Measurements from ENCODE around the gene E2F6. TPM values are rescaled to one million over a fixed set of nuclear protein-coding genes. Genes with fewer than 3 reads are reported as not detected.

The E2F6 gene
- total and polyA plus RNA-seq, 2 of the 13 experiments (the other 11 are each of a cell fraction or from before 2014, with no cell fraction given) = 27.3 to 36.0 TPM

DNA sequence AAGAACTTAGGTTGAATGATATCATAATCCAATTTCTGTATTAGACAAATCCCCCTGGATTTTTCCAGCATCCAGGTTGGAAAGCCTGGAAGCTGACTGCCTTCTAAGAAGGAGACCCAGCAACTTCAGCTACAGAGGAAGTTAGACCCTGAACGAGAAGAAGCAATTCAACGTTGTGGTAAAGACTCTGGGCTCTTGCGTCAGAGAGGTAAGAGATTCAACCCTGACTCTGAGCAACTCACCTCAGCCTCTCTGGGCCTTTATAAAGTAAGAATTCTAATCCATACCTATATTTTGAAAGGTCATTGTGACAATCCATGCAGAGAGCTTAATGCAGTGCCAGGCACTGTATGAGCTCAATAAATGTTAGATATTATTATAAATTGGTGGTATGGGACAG is 9.7 kb downstream of the E2F6 start:
- no peak for ATAC-seq
- CTCF ChIA-PET (ENCODE audit: low intra/inter-chr PET ratio, low total read pairs) = no interaction called here
- Histone ChIP-seq H3K27ac (ENCODE audit: extremely low read length, insufficient read depth, low read length) (no peak overlapping the region), H3K79me2 (ENCODE audit: insufficient read depth, low read length) (peaks cover 82% of the 10 kb centered on the region), H3K27me3 (ENCODE audit: control insufficient read depth in 1 of 2, insufficient read depth in 2 of 2, low read length in 2 of 2) (no peaks in the 10 kb centered on the region), H2AFZ (ENCODE audit: low read length) (no peak overlapping the region), H3K4me3 (replicated peaks in 1 of 3; ENCODE audit: insufficient read depth in 1 of 3, low read depth in 2 of 3, low read length in 3 of 3) (no peak overlapping the region), H3K4me1 (ENCODE audit: insufficient read depth, low read length) (peaks cover 39% of the 10 kb centered on the region), H3K36me3 (replicated peaks in 1 of 2; ENCODE audit: control insufficient read depth in 1 of 2, insufficient read depth in 2 of 2, low read length in 2 of 2) (peaks cover 14 to 63% of the 10 kb centered on the region in 2 experiments), H3K4me2 (ENCODE audit: low read depth, low read length) (no peak overlapping the region), H4K20me1 (ENCODE audit: insufficient read depth, low read length) (peaks cover 38% of the 10 kb centered on the region), H3K9me3 (ENCODE audit: low read length) (no peaks in the 10 kb centered on the region), H3K9ac (ENCODE audit: insufficient read depth, low read depth, low read length) (no peak overlapping the region)
- in situ Hi-C loops (cut with HindIII; ENCODE audit: extremely low pct_ligation_motif_present, low pct_unique_long_range_greater_than_20kb) = no loop called here
- FAIRE-seq = no peak
- POLR2A ChIA-PET = no interaction called here
- no peak for DNase-seq (ENCODE audit: low spot score)
- 78% methylated on average over 3 of the region's 3 CpGs for WGBS (ENCODE audit: low lambda C conversion rate)
- TF ChIP-seq, protein P1, sequence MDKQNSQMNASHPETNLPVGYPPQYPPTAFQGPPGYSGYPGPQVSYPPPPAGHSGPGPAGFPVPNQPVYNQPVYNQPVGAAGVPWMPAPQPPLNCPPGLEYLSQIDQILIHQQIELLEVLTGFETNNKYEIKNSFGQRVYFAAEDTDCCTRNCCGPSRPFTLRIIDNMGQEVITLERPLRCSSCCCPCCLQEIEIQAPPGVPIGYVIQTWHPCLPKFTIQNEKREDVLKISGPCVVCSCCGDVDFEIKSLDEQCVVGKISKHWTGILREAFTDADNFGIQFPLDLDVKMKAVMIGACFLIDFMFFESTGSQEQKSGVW (CRISPR knock-in tag; IDR thresholded peaks at IDR 0.05; ENCODE audit: borderline replicate concordance) = no peak
- TF ChIP-seq ZNF572 (CRISPR knock-in tag; IDR thresholded peaks at IDR 0.05) (no peak), U2AF2 (IDR thresholded peaks at IDR 0.05; ENCODE audit: low read depth, low read length) (no peak), SMAD1 (CRISPR knock-in tag; IDR thresholded peaks at IDR 0.05; ENCODE audit: borderline replicate concordance, low read depth) (no peak), ZNF484 (CRISPR knock-in tag; IDR thresholded peaks at IDR 0.05; ENCODE audit: borderline replicate concordance, low read depth) (no peak), NFKBIZ (CRISPR knock-in tag; IDR thresholded peaks at IDR 0.05) (no peak), U2AF1 (optimal IDR thresholded peaks at IDR 0.05; ENCODE audit: low read depth, low read length) (no peak), POLR2A (IDR thresholded peaks at IDR 0.05; ENCODE audit: insufficient read depth in 1 of 2, low read depth in 2 of 2, low read length in 2 of 2) (no peak), MXI1 (IDR thresholded peaks at IDR 0.05; ENCODE audit: borderline replicate concordance, low read depth, low read length) (no peak), XRCC5 (optimal IDR thresholded peaks at IDR 0.05; ENCODE audit: low read length) (no peak), ZNF383 (CRISPR knock-in tag; IDR thresholded peaks at IDR 0.05; ENCODE audit: borderline replicate concordance) (no peak), ZFX (CRISPR knock-in tag; IDR thresholded peaks at IDR 0.05; ENCODE audit: low read depth) (no peak), NCOA1 (CRISPR knock-in tag; IDR thresholded peaks at IDR 0.05) (no peak)
- TF ChIP-seq, protein P2, sequence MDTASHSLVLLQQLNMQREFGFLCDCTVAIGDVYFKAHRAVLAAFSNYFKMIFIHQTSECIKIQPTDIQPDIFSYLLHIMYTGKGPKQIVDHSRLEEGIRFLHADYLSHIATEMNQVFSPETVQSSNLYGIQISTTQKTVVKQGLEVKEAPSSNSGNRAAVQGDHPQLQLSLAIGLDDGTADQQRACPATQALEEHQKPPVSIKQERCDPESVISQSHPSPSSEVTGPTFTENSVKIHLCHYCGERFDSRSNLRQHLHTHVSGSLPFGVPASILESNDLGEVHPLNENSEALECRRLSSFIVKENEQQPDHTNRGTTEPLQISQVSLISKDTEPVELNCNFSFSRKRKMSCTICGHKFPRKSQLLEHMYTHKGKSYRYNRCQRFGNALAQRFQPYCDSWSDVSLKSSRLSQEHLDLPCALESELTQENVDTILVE (CRISPR knock-in tag; IDR thresholded peaks at IDR 0.05) = no peak
- TF ChIP-seq, protein P3, sequence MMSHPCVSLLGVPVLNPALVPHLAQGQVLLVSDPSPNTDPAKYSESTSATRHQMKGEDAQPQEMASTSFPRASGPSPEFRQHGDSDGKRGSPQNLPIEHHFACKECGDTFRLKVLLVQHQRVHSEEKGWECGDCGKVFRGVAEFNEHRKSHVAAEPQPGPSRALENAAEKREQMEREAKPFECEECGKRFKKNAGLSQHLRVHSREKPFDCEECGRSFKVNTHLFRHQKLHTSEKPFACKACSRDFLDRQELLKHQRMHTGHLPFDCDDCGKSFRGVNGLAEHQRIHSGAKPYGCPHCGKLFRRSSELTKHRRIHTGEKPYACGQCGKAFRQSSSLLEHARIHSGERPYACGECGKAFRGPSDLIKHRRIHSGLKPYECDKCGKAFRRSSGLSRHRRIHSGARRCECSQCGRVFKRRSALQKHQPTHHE (CRISPR knock-in tag; IDR thresholded peaks at IDR 0.05; ENCODE audit: borderline replicate concordance) = no peak
- TF ChIP-seq, protein P4, sequence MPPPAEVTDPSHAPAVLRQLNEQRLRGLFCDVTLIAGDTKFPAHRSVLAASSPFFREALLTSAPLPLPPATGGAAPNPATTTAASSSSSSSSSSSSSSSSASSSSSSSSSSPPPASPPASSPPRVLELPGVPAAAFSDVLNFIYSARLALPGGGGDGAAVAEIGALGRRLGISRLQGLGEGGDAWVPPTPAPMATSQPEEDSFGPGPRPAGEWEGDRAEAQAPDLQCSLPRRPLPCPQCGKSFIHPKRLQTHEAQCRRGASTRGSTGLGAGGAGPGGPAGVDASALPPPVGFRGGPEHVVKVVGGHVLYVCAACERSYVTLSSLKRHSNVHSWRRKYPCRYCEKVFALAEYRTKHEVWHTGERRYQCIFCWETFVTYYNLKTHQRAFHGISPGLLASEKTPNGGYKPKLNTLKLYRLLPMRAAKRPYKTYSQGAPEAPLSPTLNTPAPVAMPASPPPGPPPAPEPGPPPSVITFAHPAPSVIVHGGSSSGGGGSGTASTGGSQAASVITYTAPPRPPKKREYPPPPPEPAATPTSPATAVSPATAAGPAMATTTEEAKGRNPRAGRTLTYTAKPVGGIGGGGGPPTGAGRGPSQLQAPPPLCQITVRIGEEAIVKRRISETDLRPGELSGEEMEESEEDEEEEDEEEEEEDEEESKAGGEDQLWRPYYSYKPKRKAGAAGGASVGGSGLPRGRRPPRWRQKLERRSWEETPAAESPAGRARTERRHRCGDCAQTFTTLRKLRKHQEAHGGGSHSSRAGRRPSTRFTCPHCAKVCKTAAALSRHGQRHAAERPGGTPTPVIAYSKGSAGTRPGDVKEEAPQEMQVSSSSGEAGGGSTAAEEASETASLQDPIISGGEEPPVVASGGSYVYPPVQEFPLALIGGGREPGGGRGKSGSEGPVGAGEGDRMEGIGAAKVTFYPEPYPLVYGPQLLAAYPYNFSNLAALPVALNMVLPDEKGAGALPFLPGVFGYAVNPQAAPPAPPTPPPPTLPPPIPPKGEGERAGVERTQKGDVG (CRISPR knock-in tag; IDR thresholded peaks at IDR 0.05; ENCODE audit: borderline replicate concordance) = no peak
- intact Hi-C loops (cut with micrococcal nuclease; ENCODE audit: unreplicated experiment) = no loop called here
- BruUV-seq (replicated peaks) = no TSS peak

Data from HepG2 (cell line).